K562 (cell line): Measurements from ENCODE around the gene MYH7. TPM values are rescaled to one million over a fixed set of nuclear protein-coding genes. Genes with fewer than 3 reads are reported as not detected.

Experiments used
- ATAC-seq: fragments of 200-7000 bp; cut with Tn5 transposase; 3 replicates; pipeline ENCODE4 v1.9.1; 2020; ENCODE audit warnings: moderate library complexity
- BruUV-seq: library from RNA; stranded (reverse); fragments of 400-500 nt; replicated peaks from 2 replicates; lab custom pipeline; 2021; lab: Mats Ljungman, UMichigan
- CTCF ChIA-PET: fragments of 300-600 bp; formaldehyde crosslinking; extraction: SDS; loops from one replicate; lab custom pipeline; 2021; ENCODE audit warnings: low intra/inter-chr PET ratio; lab: Yijun Ruan, JAX
- POLR2A ChIA-PET: fragments of 300-600, 350-650 bp; sonication (Branson Sonifier 250); formaldehyde crosslinking; extraction: SDS; loops from one replicate; lab custom pipeline; 2021; ENCODE audit warnings: antibody characterized with exemption, inconsistent platforms; lab: Yijun Ruan, JAX
- DNase-seq, 4 experiments: peaks; one replicate each; pipeline versions ENCODE4 v3.0.0 to v3.0.0-alpha.2; 2011 to 2018; ENCODE audit warnings: low spot score in 3 of 4, mixed read lengths in 3 of 4; ENCODE audit errors: extremely low read depth in 1 of 4
- FAIRE-seq: peaks from 2 replicates; lab custom pipeline; 2011; peaks lifted over from hg19 to GRCh38; lab: Jason Lieb, UNC
- H2AFZ ChIP-seq: 2 replicates; pipeline ENCODE4 v1.6.0; 2011; ENCODE audit warnings: low read depth, low read length, control low read depth, inconsistent platforms
- H3K27ac ChIP-seq: fragments of 200-600 bp; 3 replicates; pipeline ENCODE4 v1.8.0; 2011; ENCODE audit warnings: low read depth, mild to moderate bottlenecking, control low read depth, inconsistent platforms, low read length, moderate library complexity, mixed read lengths; ENCODE audit errors: extremely low read depth
- H3K27me3 ChIP-seq, 2 experiments: fragments of 300-600 bp in 1 of 2; 2 replicates in 1 of 2; 3 replicates in 1 of 2; pipeline versions ENCODE4 v1.6.0 to v1.8.0; 2011; ENCODE audit warnings: inconsistent platforms in 2 of 2, low read length in 2 of 2, mild to moderate bottlenecking in 1 of 2, mixed read lengths in 1 of 2, moderate library complexity in 1 of 2; ENCODE audit not compliant: control insufficient read depth in 2 of 2, insufficient read depth in 2 of 2
- H3K36me3 ChIP-seq: fragments of 300-600 bp; 3 replicates; pipeline ENCODE4 v1.8.0; 2011; ENCODE audit warnings: mild to moderate bottlenecking, low read length, inconsistent platforms; ENCODE audit not compliant: control insufficient read depth, insufficient read depth
- H3K4me1 ChIP-seq, 2 experiments: fragments of 200-600 bp in 1 of 2; replicated peaks in 1 of 2; 2 replicates in 1 of 2; 3 replicates in 1 of 2; pipeline versions ENCODE4 v1.5.1 to v1.8.0; 2011; ENCODE audit warnings: inconsistent platforms in 2 of 2, low read length in 2 of 2, mild to moderate bottlenecking in 1 of 2, mixed read lengths in 1 of 2, moderate library complexity in 1 of 2; ENCODE audit not compliant: control insufficient read depth in 2 of 2, insufficient read depth in 2 of 2
- H3K4me2 ChIP-seq: 2 replicates; pipeline ENCODE4 v1.6.1; 2011; ENCODE audit warnings: low read length, control low read depth, inconsistent platforms, mixed read lengths; ENCODE audit not compliant: insufficient read depth
- H3K4me3 ChIP-seq: fragments of 200-600 bp; sonication (generic), shearing (Covaris generic); 2 replicates; pipeline ENCODE4 v1.5.1; 2016; ENCODE audit warnings: control low read depth, inconsistent platforms
- H3K79me2 ChIP-seq: fragments of 200-600 bp; 3 replicates; pipeline ENCODE4 v1.8.0; 2011; ENCODE audit warnings: low read length, inconsistent platforms; ENCODE audit not compliant: control insufficient read depth, insufficient read depth
- H3K9ac ChIP-seq, 2 experiments: 2 replicates each; pipeline versions ENCODE4 v1.6.0 to v1.6.1; 2011; ENCODE audit warnings: low read depth in 2 of 2, low read length in 2 of 2, control low read depth in 1 of 2, inconsistent platforms in 1 of 2, mild to moderate bottlenecking in 1 of 2, mixed read lengths in 1 of 2; ENCODE audit not compliant: insufficient read depth in 1 of 2
- H3K9me1 ChIP-seq: one replicate; pipeline ENCODE4 v1.6.0; 2011; ENCODE audit warnings: inconsistent platforms, mild to moderate bottlenecking, low read length, moderate library complexity; ENCODE audit not compliant: control insufficient read depth, insufficient read depth
- H3K9me3 ChIP-seq: replicated peaks from 2 replicates; pipeline ENCODE4 v1.5.1; 2011; ENCODE audit warnings: low read depth, low read length, inconsistent platforms; ENCODE audit not compliant: control insufficient read depth, insufficient read depth
- H4K20me1 ChIP-seq: replicated peaks from 2 replicates; pipeline ENCODE4 v1.6.1; 2011; ENCODE audit warnings: low read length, inconsistent platforms, mixed read lengths; ENCODE audit not compliant: control insufficient read depth, insufficient read depth
- CEBPG ChIP-seq, 3 experiments: fragments of 200-800 bp in 1 of 3; sonication (Bioruptor generic) in 1 of 3; sonication (generic) in 1 of 3; formaldehyde crosslinking in 1 of 3; IDR thresholded peaks in 2 of 3; conservative IDR thresholded peaks in 1 of 3; 2 replicates each; pipeline versions ENCODE4 v1.6.1 to v1.8.0; 2016 to 2022; ENCODE audit warnings: missing compliant biosample characterization in 2 of 3, missing genetic modification characterization in 2 of 3, mild to moderate bottlenecking in 1 of 3, missing genetic modification reagents in 1 of 3
- DPF2 ChIP-seq: fragments of 450-650 bp; IDR thresholded peaks from 2 replicates; pipeline ENCODE4 v1.6.1; 2016
- FOXO4 ChIP-seq: fragments of 450-650 bp; formaldehyde crosslinking; IDR thresholded peaks from 2 replicates; pipeline ENCODE4 v1.4.0; 2020; ENCODE audit warnings: mild to moderate bottlenecking, moderate library complexity
- SNIP1 ChIP-seq: fragments of 450-650 bp; IDR thresholded peaks from 2 replicates; pipeline ENCODE4 v1.7.1; 2017; ENCODE audit warnings: low read depth, mild to moderate bottlenecking
- STAT5A ChIP-seq: IDR thresholded peaks from 2 replicates; pipeline ENCODE4 v1.6.1; 2012; ENCODE audit warnings: low read length, inconsistent platforms, borderline replicate concordance
- ZNF324 ChIP-seq: fragments of 250-450 bp; sonication (Bioruptor Pico); IDR thresholded peaks from 2 replicates; pipeline ENCODE4 v1.4.0; 2020; ENCODE audit warnings: mild to moderate bottlenecking
- ZNF431 ChIP-seq: sonication (generic); formaldehyde crosslinking; IDR thresholded peaks from 2 replicates; pipeline ENCODE4 v1.8.0; 2022; ENCODE audit warnings: mild to moderate bottlenecking, missing genetic modification reagents
- ZNF76 ChIP-seq: fragments of 250-450 bp; sonication (Bioruptor Pico); IDR thresholded peaks from 2 replicates; pipeline ENCODE4 v1.4.0; 2020; ENCODE audit warnings: mild to moderate bottlenecking, moderate library complexity, borderline replicate concordance
- ZNF766 ChIP-seq: fragments of 200-800 bp; sonication (Bioruptor generic); conservative IDR thresholded peaks from 2 replicates; pipeline ENCODE4 v1.6.1; 2016; ENCODE audit warnings: missing genetic modification characterization, missing compliant biosample characterization
- ZNF785 ChIP-seq: fragments of 250-450 bp; sonication (Bioruptor Pico); IDR thresholded peaks from 2 replicates; pipeline ENCODE4 v1.4.0; 2020; ENCODE audit warnings: mild to moderate bottlenecking
- ZNF79 ChIP-seq: fragments of 250-450 bp; sonication (Bioruptor Pico); IDR thresholded peaks from 2 replicates; pipeline ENCODE4 v1.4.0; 2020; ENCODE audit warnings: low read depth, mild to moderate bottlenecking, moderate library complexity
- ZSCAN32 ChIP-seq: fragments of 450-650 bp; formaldehyde crosslinking; IDR thresholded peaks from 2 replicates; pipeline ENCODE4 v1.4.0; 2020; ENCODE audit warnings: mild to moderate bottlenecking, moderate library complexity
- WGBS: fragments of 100-300 bp; shearing (Covaris generic); methylation state at CpG from one replicate; pipeline ENCODE4 v1.1.6; 2016; ENCODE audit warnings: low coverage, mixed read lengths; ENCODE audit not compliant: insufficient coverage; ENCODE audit errors: missing lambda C conversion rate; 5-methylcytosine and 5-hydroxymethylcytosine counted together
- in situ Hi-C: fragments of 300-500 bp; cut with MboI; formaldehyde crosslinking; loops from 4 replicates; pipeline ENCODE4 v1.15.0; 2018; ENCODE audit warnings: inconsistent platforms, mixed read lengths
- intact Hi-C: fragments of 100-400 bp; cut with micrococcal nuclease; formaldehyde crosslinking; loops from 2 replicates; pipeline ENCODE4 v1.14.2; 2022
- polyA plus RNA-seq, 8 experiments: library from polyadenylated mRNA; depleted of rRNA in 4 of 8; stranded (reverse) in 5 of 8; unstranded in 3 of 8; fragments of >200 nt; fragmentation: Nextera tagmentation in 2 of 8; fragmentation: Illumina TruSeq in 1 of 8; extraction: Ambion mirVana in 2 of 8; extraction: Trizol in 1 of 8; gene quantifications; 2 replicates each; pipeline versions ENCODE4 v1.2.1 to v1.2.3, GENCODE V29; 2011 to 2014; ENCODE audit warnings: inconsistent platforms in 1 of 8, missing spikeins in 1 of 8
- total RNA-seq, 7 experiments: library from RNA; depleted of rRNA in 6 of 7; stranded (reverse); fragments of >200 nt in 6 of 7; fragmentation: Illumina TruSeq in 2 of 7; extraction: Trizol in 2 of 7; gene quantifications; 2 replicates each; pipeline versions ENCODE4 v1.2.1 to v1.2.3, GENCODE V29; 2011 to 2021; ENCODE audit warnings: low replicate concordance in 1 of 7
- TF ChIP-seq, protein P1 (sequence below): fragments of 450-650 bp; conservative IDR thresholded peaks from 2 replicates; pipeline ENCODE4 v1.6.1; 2016; ENCODE audit warnings: missing genetic modification characterization, low read depth, mild to moderate bottlenecking, missing compliant biosample characterization, moderate library complexity

The MYH7 gene
- total and polyA plus RNA-seq, 9 of the 15 experiments (the other 6 are each of a cell fraction or from before 2014, with no cell fraction given), result not detected

DNA sequence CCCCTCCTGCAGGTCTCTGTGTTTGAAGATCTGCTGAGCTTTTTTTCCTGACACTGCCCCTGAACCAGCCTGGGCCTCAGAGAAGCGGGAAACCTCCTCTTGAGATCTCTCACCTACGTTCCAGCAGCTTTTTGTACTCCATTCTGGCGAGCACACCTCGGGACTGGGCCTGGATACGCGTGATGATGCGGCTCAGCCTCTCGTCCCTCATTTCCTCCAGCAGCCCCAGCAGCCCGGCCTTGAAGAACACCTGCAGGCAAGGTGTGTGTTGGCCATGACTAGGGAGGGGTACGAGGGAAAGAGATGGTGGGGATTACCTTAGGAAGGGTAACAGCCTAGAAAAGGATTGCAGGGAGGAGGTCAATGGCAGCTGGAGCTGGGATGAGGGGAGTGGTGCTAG lies 10.3 kb downstream of the MYH7 start:
- no peak for ATAC-seq
- in situ Hi-C loops (no loop called here), intact Hi-C loops (no loop called here)
- H3K36me3 ChIP-seq, result no peaks in the 10 kb centered on the region
- H3K9me1 ChIP-seq, result no peaks in the 10 kb centered on the region
- H3K9ac ChIP-seq, result no peak overlapping the region
- no peak overlapping the region for H2AFZ ChIP-seq
- H3K27me3 ChIP-seq, result peaks cover 6 to 48% of the 10 kb centered on the region in 2 experiments; a peak in 4 of 5 replicates
- H3K4me1 ChIP-seq, result no peaks in the 10 kb centered on the region; a peak in 1 of 5 replicates
- DNase-seq, result no peak
- CTCF ChIA-PET, result no interaction called here
- no peaks in the 10 kb centered on the region for H3K79me2 ChIP-seq
- H3K4me2 ChIP-seq, result no peak overlapping the region
- WGBS, result 0% methylated on average over 10 of the region's 10 CpGs
- POLR2A ChIA-PET, result no interaction called here
- no peak overlapping the region for H3K27ac ChIP-seq
- H3K4me3 ChIP-seq, result no peak overlapping the region
- BruUV-seq, result no TSS peak
- TF ChIP-seq FOXO4 (CRISPR knock-in tag) (no peak), ZNF76 (CRISPR knock-in tag) (no peak), CEBPG (CRISPR knock-in tag; IDR thresholded peaks at IDR 0.05) (no peak), CEBPG (tag; conservative IDR thresholded peaks at IDR 0.05 in 1 of 2, IDR thresholded peaks at IDR 0.05 in 1 of 2) (no peak), ZSCAN32 (CRISPR knock-in tag) (no peak), STAT5A (no peak), ZNF79 (no peak), ZNF766 (CRISPR knock-in tag) (no peak), ZNF324 (CRISPR knock-in tag) (no peak), SNIP1 (no peak), DPF2 (no peak), ZNF785 (CRISPR knock-in tag) (no peak), ZNF431 (CRISPR knock-in tag) (no peak)
- TF ChIP-seq, protein P1, sequence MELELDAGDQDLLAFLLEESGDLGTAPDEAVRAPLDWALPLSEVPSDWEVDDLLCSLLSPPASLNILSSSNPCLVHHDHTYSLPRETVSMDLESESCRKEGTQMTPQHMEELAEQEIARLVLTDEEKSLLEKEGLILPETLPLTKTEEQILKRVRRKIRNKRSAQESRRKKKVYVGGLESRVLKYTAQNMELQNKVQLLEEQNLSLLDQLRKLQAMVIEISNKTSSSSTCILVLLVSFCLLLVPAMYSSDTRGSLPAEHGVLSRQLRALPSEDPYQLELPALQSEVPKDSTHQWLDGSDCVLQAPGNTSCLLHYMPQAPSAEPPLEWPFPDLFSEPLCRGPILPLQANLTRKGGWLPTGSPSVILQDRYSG (tag), result no peak
- TF ChIP-seq, all 486 proteins: peak for 0
- no peaks in the 10 kb centered on the region for H3K9me3 ChIP-seq
- no peaks in the 10 kb centered on the region for H4K20me1 ChIP-seq
- no peak for FAIRE-seq
